ENCODE measurements around the gene DSCAM. TPM values are rescaled to one million over a fixed set of nuclear protein-coding genes. Genes with fewer than 3 reads are reported as not detected.

DSCAM gene
- total RNA-seq, 1 donor, result not detected

- H3K9me3 ChIP-seq (ENCODE audit: low read depth, low read length), result peaks cover 4% of the 10 kb centered on the region
- H3K27me3 ChIP-seq (ENCODE audit: insufficient read depth, low read length), result no peaks in the 10 kb centered on the region
- DNase-seq (ENCODE audit: insufficient read length, low spot score, missing footprints), result no peak
- H4K20me1 ChIP-seq (ENCODE audit: insufficient read depth, low read length), result no peaks in the 10 kb centered on the region
- no peak for TF ChIP-seq CTCF (IDR thresholded peaks at IDR 0.05; ENCODE audit: extremely low read depth, low read depth, low read length)
- H3K4me2 ChIP-seq (ENCODE audit: insufficient read depth, low read length), result no peak overlapping the region
- H3K4me3 ChIP-seq (ENCODE audit: insufficient read depth, low read length), result no peak overlapping the region
- H3K79me2 ChIP-seq (ENCODE audit: insufficient read depth, low read length), result no peaks in the 10 kb centered on the region
- H3K4me1 ChIP-seq (ENCODE audit: insufficient read depth, low read length), result no peaks in the 10 kb centered on the region
- no peak overlapping the region for H2AFZ ChIP-seq (ENCODE audit: low read length)
- no peak overlapping the region for H3K27ac ChIP-seq (ENCODE audit: low read depth, low read length)
- H3K36me3 ChIP-seq (ENCODE audit: insufficient read depth, low read length), result no peaks in the 10 kb centered on the region
Measured at GRCh38 chr21:39971956-39972355, 875.0 kb downstream of the DSCAM start.

GRCh38 chr21:39969691-39970364, 877.1 kb downstream of the DSCAM start:
- no peaks in the 10 kb centered on the region for H3K4me1 ChIP-seq (ENCODE audit: insufficient read depth, low read length)
- no peak overlapping the region for H3K4me2 ChIP-seq (ENCODE audit: insufficient read depth, low read length)
- H3K4me3 ChIP-seq (ENCODE audit: insufficient read depth, low read length), result no peak overlapping the region
- TF ChIP-seq CTCF (IDR thresholded peaks at IDR 0.05; ENCODE audit: extremely low read depth, low read depth, low read length), result no peak
- no peaks in the 10 kb centered on the region for H3K79me2 ChIP-seq (ENCODE audit: insufficient read depth, low read length)
- H4K20me1 ChIP-seq (ENCODE audit: insufficient read depth, low read length), result no peaks in the 10 kb centered on the region
- H3K9me3 ChIP-seq (ENCODE audit: low read depth, low read length), result no peaks in the 10 kb centered on the region
- no peak overlapping the region for H3K27ac ChIP-seq (ENCODE audit: low read depth, low read length)
- H3K36me3 ChIP-seq (ENCODE audit: insufficient read depth, low read length), result no peaks in the 10 kb centered on the region
- H3K27me3 ChIP-seq (ENCODE audit: insufficient read depth, low read length), result no peaks in the 10 kb centered on the region
- DNase-seq (ENCODE audit: insufficient read length, low spot score, missing footprints), result no peak
- H2AFZ ChIP-seq (ENCODE audit: low read length), result no peak overlapping the region

- no peak overlapping the region for H2AFZ ChIP-seq (ENCODE audit: low read length)
- H3K79me2 ChIP-seq (ENCODE audit: insufficient read depth, low read length), result no peaks in the 10 kb centered on the region
- no peaks in the 10 kb centered on the region for H3K4me1 ChIP-seq (ENCODE audit: insufficient read depth, low read length)
- H3K27me3 ChIP-seq (ENCODE audit: insufficient read depth, low read length), result no peaks in the 10 kb centered on the region
- H3K9me3 ChIP-seq (ENCODE audit: low read depth, low read length), result no peaks in the 10 kb centered on the region
- H3K4me2 ChIP-seq (ENCODE audit: insufficient read depth, low read length), result no peak overlapping the region
- no peak for TF ChIP-seq CTCF (IDR thresholded peaks at IDR 0.05; ENCODE audit: extremely low read depth, low read depth, low read length)
- no peak for DNase-seq (ENCODE audit: insufficient read length, low spot score, missing footprints)
- H3K4me3 ChIP-seq (ENCODE audit: insufficient read depth, low read length), result no peak overlapping the region
- H3K27ac ChIP-seq (ENCODE audit: low read depth, low read length), result no peak overlapping the region
- no peaks in the 10 kb centered on the region for H3K36me3 ChIP-seq (ENCODE audit: insufficient read depth, low read length)
- no peaks in the 10 kb centered on the region for H4K20me1 ChIP-seq (ENCODE audit: insufficient read depth, low read length)
Measured at GRCh38 chr21:39968010-39968409, 878.9 kb downstream of the DSCAM start.

GRCh38 chr21:39966786-39967185, 880.2 kb downstream of the DSCAM start:
- DNase-seq (ENCODE audit: insufficient read length, low spot score, missing footprints), result no peak

More at GRCh38 chr21:39966786-39967185, 880.2 kb downstream of the DSCAM start:
- no peak overlapping the region for H3K4me2 ChIP-seq (ENCODE audit: insufficient read depth, low read length)
- no peaks in the 10 kb centered on the region for H3K36me3 ChIP-seq (ENCODE audit: insufficient read depth, low read length)
- no peaks in the 10 kb centered on the region for H3K9me3 ChIP-seq (ENCODE audit: low read depth, low read length)
- no peaks in the 10 kb centered on the region for H4K20me1 ChIP-seq (ENCODE audit: insufficient read depth, low read length)
- no peaks in the 10 kb centered on the region for H3K79me2 ChIP-seq (ENCODE audit: insufficient read depth, low read length)
- no peak overlapping the region for H3K27ac ChIP-seq (ENCODE audit: low read depth, low read length)
- no peak for TF ChIP-seq CTCF (IDR thresholded peaks at IDR 0.05; ENCODE audit: extremely low read depth, low read depth, low read length)
- H2AFZ ChIP-seq (ENCODE audit: low read length), result no peak overlapping the region
- H3K4me3 ChIP-seq (ENCODE audit: insufficient read depth, low read length), result no peak overlapping the region
- no peaks in the 10 kb centered on the region for H3K27me3 ChIP-seq (ENCODE audit: insufficient read depth, low read length)
- H3K4me1 ChIP-seq (ENCODE audit: insufficient read depth, low read length), result no peaks in the 10 kb centered on the region

Measured in osteoblast (primary cell).